ENCODE data around the gene MAP3K20.

MAP3K20 gene

DNA sequence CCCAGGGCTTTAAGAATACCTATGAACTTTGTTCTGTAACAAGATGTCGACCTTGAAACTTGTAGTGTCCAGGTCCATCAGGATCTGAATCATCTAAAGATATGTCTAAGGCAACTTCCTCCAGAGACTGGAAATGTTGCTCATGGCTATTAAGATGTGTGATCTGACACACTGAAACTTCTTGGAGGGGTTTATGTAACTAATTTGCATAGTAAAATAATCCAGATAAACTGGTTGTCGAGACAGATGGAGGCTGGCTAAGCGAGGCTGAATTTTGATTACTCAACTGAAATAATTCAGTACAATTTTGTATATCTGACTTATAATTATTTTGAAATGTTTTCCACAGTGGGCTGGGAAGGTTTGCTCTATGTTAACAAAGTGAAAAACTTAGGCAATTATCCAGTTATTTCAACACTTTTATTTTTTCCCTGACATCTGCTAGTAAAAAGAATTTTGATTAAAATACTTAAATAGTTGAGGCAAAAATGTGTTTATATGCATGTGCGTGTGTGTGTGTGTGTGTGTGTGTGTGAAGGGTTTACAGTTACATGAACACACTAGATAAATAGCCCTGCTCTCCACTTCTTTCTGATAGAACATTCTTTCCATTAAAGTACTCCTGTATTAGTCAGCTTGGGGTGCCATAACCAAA is 11.4 kb upstream of the MAP3K20 start:
- TF ChIP-seq, protein P1, sequence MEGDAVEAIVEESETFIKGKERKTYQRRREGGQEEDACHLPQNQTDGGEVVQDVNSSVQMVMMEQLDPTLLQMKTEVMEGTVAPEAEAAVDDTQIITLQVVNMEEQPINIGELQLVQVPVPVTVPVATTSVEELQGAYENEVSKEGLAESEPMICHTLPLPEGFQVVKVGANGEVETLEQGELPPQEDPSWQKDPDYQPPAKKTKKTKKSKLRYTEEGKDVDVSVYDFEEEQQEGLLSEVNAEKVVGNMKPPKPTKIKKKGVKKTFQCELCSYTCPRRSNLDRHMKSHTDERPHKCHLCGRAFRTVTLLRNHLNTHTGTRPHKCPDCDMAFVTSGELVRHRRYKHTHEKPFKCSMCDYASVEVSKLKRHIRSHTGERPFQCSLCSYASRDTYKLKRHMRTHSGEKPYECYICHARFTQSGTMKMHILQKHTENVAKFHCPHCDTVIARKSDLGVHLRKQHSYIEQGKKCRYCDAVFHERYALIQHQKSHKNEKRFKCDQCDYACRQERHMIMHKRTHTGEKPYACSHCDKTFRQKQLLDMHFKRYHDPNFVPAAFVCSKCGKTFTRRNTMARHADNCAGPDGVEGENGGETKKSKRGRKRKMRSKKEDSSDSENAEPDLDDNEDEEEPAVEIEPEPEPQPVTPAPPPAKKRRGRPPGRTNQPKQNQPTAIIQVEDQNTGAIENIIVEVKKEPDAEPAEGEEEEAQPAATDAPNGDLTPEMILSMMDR (IDR thresholded peaks at IDR 0.05; ENCODE audit: control extremely low read depth, extremely low read depth, low read depth, missing control alignments): no peak
- ChIA-PET POLR2A (no interaction called here), CTCF (interaction anchor here (0.9 to 1.6 kb wide), 4 partner anchors 10 to 160 kb away, joined by 3 to 4 read pairs (median 3); no protein-coding TSS in a partner anchor)
- DNase-seq (ENCODE audit: extremely low spot score): no peak

- CTCF ChIA-PET: interaction anchor here (1.6 kb wide), 1 partner anchor 12 kb away, joined by 4 read pairs; no protein-coding TSS in a partner anchor
- TF ChIP-seq, protein P1 (IDR thresholded peaks at IDR 0.05; ENCODE audit: control extremely low read depth, extremely low read depth, low read depth, missing control alignments): no peak
- DNase-seq (ENCODE audit: extremely low spot score): no peak
- POLR2A ChIA-PET: no interaction called here
Measured at GRCh38 chr2:173066887-173067676, 8.6 kb upstream of the MAP3K20 start.

DNA sequence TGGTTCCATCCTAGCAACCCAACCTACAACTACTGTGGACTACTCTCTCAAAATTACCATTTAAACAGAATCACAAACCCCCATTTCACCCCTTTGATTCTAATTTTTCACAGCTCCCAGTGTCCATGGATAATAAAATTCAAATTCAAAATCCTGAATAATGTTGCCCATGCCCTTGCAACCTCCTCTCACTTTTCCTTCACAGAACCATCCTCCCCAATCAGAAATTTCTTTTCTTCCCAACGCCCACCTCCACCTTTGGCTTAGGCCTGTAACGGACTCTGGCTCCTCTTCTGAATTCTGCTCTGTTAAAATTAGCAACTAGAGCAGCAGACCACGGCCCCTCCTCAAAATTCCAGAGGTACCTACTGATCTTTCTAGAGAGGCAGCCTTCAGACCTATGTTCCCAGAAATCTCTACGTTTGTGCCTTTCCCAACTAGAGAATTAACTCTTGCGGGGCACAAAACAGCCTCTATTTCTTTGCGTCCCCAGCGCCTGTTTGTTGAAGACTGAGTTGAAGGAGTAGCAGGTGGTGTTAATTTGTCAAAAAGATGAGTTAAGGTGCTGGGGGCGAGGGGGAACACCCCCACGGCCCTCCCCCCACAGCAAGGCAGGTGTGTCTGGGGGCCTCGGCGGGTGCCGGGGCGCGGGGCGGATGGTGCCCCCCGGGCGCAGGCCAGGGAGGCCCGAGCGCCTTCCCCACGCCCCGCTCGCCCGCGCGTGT is 428 bp upstream of the MAP3K20 start:
- no peak for DNase-seq (ENCODE audit: extremely low spot score)
- CTCF ChIA-PET: interaction anchor here (1.0 to 3.4 kb wide), 6 partner anchors 16 to 135 kb away, joined by 3 to 13 read pairs (median 5); no protein-coding TSS in a partner anchor
- TF ChIP-seq, protein P1 (IDR thresholded peaks at IDR 0.05; ENCODE audit: control extremely low read depth, extremely low read depth, low read depth, missing control alignments): no peak
- POLR2A ChIA-PET: no interaction called here

GRCh38 chr2:173076581-173077345 is 1.1 kb downstream of the MAP3K20 start:
- TF ChIP-seq, protein P1 (IDR thresholded peaks at IDR 0.05; ENCODE audit: control extremely low read depth, extremely low read depth, low read depth, missing control alignments): no peak
- ChIA-PET POLR2A (no interaction called here), CTCF (interaction anchor here (1.4 to 7.3 kb wide), 2 partner anchors 15 to 133 kb away, joined by 4 to 37 read pairs; no protein-coding TSS in a partner anchor)
- peak; percentile 23 for DNase-seq (ENCODE audit: extremely low spot score)

- CTCF ChIA-PET: interaction anchor here (0.7 to 7.3 kb wide), 7 partner anchors 14 to 138 kb away, joined by 3 to 37 read pairs (median 4); no protein-coding TSS in a partner anchor
- no peak for DNase-seq (ENCODE audit: extremely low spot score)
- TF ChIP-seq, protein P1 (IDR thresholded peaks at IDR 0.05; ENCODE audit: control extremely low read depth, extremely low read depth, low read depth, missing control alignments): no peak
- POLR2A ChIA-PET: interaction anchor here (1.2 kb wide), 1 partner anchor 14 kb away, joined by 3 read pairs; no protein-coding TSS in a partner anchor
Measured at GRCh38 chr2:173077506-173078177, 2.0 kb downstream of the MAP3K20 start.
